Smooth muscle cell (in vitro differentiated cells): ENCODE data around the gene LAMA3. TPM values are rescaled to one million over a fixed set of nuclear protein-coding genes. Genes with fewer than 3 reads are reported as not detected.
"Not testable (repeated sequence)": the region's sequence is repeated elsewhere in the genome, so short reads cannot be mapped to it uniquely, and the experiment has no call there.

Source experiments
- DNase-seq: peaks from one replicate; lab custom pipeline; 2025; ENCODE audit not compliant: unreplicated experiment; lab: John Stamatoyannopoulos, UW
- H2AFZ ChIP-seq: fragments of 200-600 bp; sonication (generic); 2 replicates; pipeline ENCODE4 v1.6.0; 2016; ENCODE audit warnings: antibody characterized with exemption, low read depth, mild to moderate bottlenecking
- H3F3A ChIP-seq: fragments of 200-600 bp; sonication (generic); 2 replicates; pipeline ENCODE4 v1.6.0; 2017; ENCODE audit warnings: antibody characterized with exemption, low read depth
- H3K27ac ChIP-seq: fragments of 200-600 bp; sonication (generic); 2 replicates; pipeline ENCODE4 v1.5.1; 2016; ENCODE audit warnings: low read depth, mild to moderate bottlenecking
- H3K27me3 ChIP-seq: fragments of 200-600 bp; sonication (generic); 2 replicates; pipeline ENCODE4 v1.6.1; 2016; ENCODE audit warnings: low read depth, mild to moderate bottlenecking
- H3K36me3 ChIP-seq: fragments of 200-600 bp; sonication (generic); 2 replicates; pipeline ENCODE4 v1.5.1; 2016; ENCODE audit warnings: low read depth
- H3K4me1 ChIP-seq: fragments of 200-600 bp; sonication (generic); 2 replicates; pipeline ENCODE4 v1.5.1; 2016; ENCODE audit warnings: low read depth
- H3K4me2 ChIP-seq: fragments of 200-600 bp; sonication (generic); 2 replicates; pipeline ENCODE4 v1.6.0; 2016; ENCODE audit warnings: mild to moderate bottlenecking
- H3K4me3 ChIP-seq: fragments of 200-600 bp; sonication (generic); 2 replicates; pipeline ENCODE4 v1.5.1; 2016; ENCODE audit warnings: mild to moderate bottlenecking
- H3K79me2 ChIP-seq: fragments of 200-600 bp; sonication (generic); 2 replicates; pipeline ENCODE4 v1.6.0; 2016; ENCODE audit warnings: low read depth, mild to moderate bottlenecking
- H3K9ac ChIP-seq: fragments of 200-600 bp; sonication (generic); 2 replicates; pipeline ENCODE4 v1.6.0; 2016; ENCODE audit warnings: low read depth
- H3K9me3 ChIP-seq: fragments of 200-600 bp; sonication (generic); replicated peaks from 2 replicates; pipeline ENCODE4 v1.5.1; 2016; ENCODE audit warnings: low read depth
- H4K20me1 ChIP-seq: fragments of 200-600 bp; sonication (generic); 2 replicates; pipeline ENCODE4 v1.6.0; 2016; ENCODE audit warnings: low read depth
- CTCF ChIP-seq: fragments of 200-600 bp; sonication (generic); IDR thresholded peaks from 2 replicates; pipeline ENCODE4 v1.5.1; 2017; ENCODE audit warnings: borderline replicate concordance, mild to moderate bottlenecking, antibody characterized with exemption; ENCODE audit not compliant: insufficient read depth, poor library complexity, severe bottlenecking
- WGBS: methylation state at CpG from one replicate; pipeline ENCODE4 v1.1.7; 2016; ENCODE audit warnings: low lambda C conversion rate; 5-methylcytosine and 5-hydroxymethylcytosine counted together
- polyA plus RNA-seq: library from polyadenylated mRNA; unstranded; fragments of >200 nt; fragmentation: Nextera tagmentation; extraction: Ambion mirVana; gene quantifications from 2 replicates; pipeline ENCODE4 v1.2.1, GENCODE V29; 2016
- total RNA-seq: library from RNA; depleted of rRNA; stranded (reverse); fragments of >200 nt; gene quantifications from 2 replicates; pipeline ENCODE4 v1.2.3, GENCODE V29; 2014

The LAMA3 gene
- total and polyA plus RNA-seq, 2 experiments from 2014 or later, result 7.8 to 23.1 TPM

- no peak overlapping the region for H3K4me3 ChIP-seq
Measured at GRCh38 chr18:23738575-23738974, 49.3 kb downstream of the LAMA3 start.

GRCh38 chr18:23740105-23740830 is 51.0 kb downstream of the LAMA3 start:
- Histone ChIP-seq H3K4me1 (peaks cover 4% of the 10 kb centered on the region), H3K79me2 (no peaks in the 10 kb centered on the region), H3F3A (no peaks in the 10 kb centered on the region), H3K27ac (no peak overlapping the region), H3K36me3 (no peaks in the 10 kb centered on the region), H3K9me3 (no peaks in the 10 kb centered on the region), H3K4me3 (no peak overlapping the region), H2AFZ (no peak overlapping the region), H3K27me3 (no peaks in the 10 kb centered on the region), H3K4me2 (no peak overlapping the region), H3K9ac (no peak overlapping the region), H4K20me1 (no peaks in the 10 kb centered on the region)
- no peak for DNase-seq
- WGBS, result 69% methylated on average over 4 of the region's 4 CpGs
- TF ChIP-seq CTCF, result no peak

More at GRCh38 chr18:23738575-23738974, 49.3 kb downstream of the LAMA3 start:
- Histone ChIP-seq H3K36me3 (no peaks in the 10 kb centered on the region), H3K79me2 (no peaks in the 10 kb centered on the region), H3K27me3 (no peaks in the 10 kb centered on the region), H3F3A (no peaks in the 10 kb centered on the region), H3K4me2 (no peak overlapping the region), H3K4me1 (peaks cover 4% of the 10 kb centered on the region), H3K27ac (no peak overlapping the region), H3K9ac (no peak overlapping the region), H4K20me1 (no peaks in the 10 kb centered on the region), H2AFZ (no peak overlapping the region), H3K9me3 (no peaks in the 10 kb centered on the region)
- no peak for TF ChIP-seq CTCF
- 96% methylated on average over 5 of the region's 5 CpGs for WGBS
- no peak for DNase-seq

- not testable (repeated sequence) for H3K27me3 ChIP-seq, H2AFZ ChIP-seq
Measured at GRCh38 chr18:23741967-23742366, 52.7 kb downstream of the LAMA3 start.

GRCh38 chr18:23743733-23744333 is 54.6 kb downstream of the LAMA3 start:
- Histone ChIP-seq H3K9ac (no peak overlapping the region), H3K27me3 (no peaks in the 10 kb centered on the region), H3K27ac (no peak overlapping the region), H3F3A (no peaks in the 10 kb centered on the region), H3K9me3 (no peaks in the 10 kb centered on the region), H3K4me1 (peaks cover 4% of the 10 kb centered on the region), H2AFZ (no peak overlapping the region), H3K4me3 (no peak overlapping the region), H4K20me1 (no peaks in the 10 kb centered on the region), H3K4me2 (no peak overlapping the region), H3K79me2 (no peaks in the 10 kb centered on the region), H3K36me3 (no peaks in the 10 kb centered on the region)
- no peak for DNase-seq
- no peak for TF ChIP-seq CTCF
- 59% methylated on average over 4 of the region's 4 CpGs for WGBS

More at GRCh38 chr18:23741967-23742366, 52.7 kb downstream of the LAMA3 start:
- not testable (repeated sequence) for H3K9me3 ChIP-seq, H3K4me2 ChIP-seq, H3K36me3 ChIP-seq, H3K27ac ChIP-seq, H3K79me2 ChIP-seq, H3K9ac ChIP-seq, H3K4me1 ChIP-seq, H3K4me3 ChIP-seq, H4K20me1 ChIP-seq, H3F3A ChIP-seq, DNase-seq
- WGBS, result 86% methylated on average over 6 of the region's 6 CpGs
